HEK293 (cell line): ENCODE results near the gene PYGM.

Experiments used
- CTCF ChIA-PET: fragments of 350-600 bp; formaldehyde crosslinking; extraction: SDS; loops from one replicate; lab custom pipeline; 2021; ENCODE audit warnings: antibody characterized with exemption; lab: Yijun Ruan, JAX
- POLR2A ChIA-PET: fragments of 300-600 bp; formaldehyde crosslinking; extraction: SDS; loops from one replicate; lab custom pipeline; 2020; ENCODE audit warnings: antibody characterized with exemption, inconsistent platforms; lab: Yijun Ruan, JAX
- H3K27ac ChIP-seq: fragments of 200-500 bp; sonication (Bioruptor generic); 2 replicates; pipeline ENCODE4 v1.5.1; 2014; ENCODE audit warnings: low read depth, low read length, control low read depth, inconsistent platforms; ENCODE audit errors: extremely low read depth
- H3K36me3 ChIP-seq, 2 experiments: fragments of 200-500 bp in 1 of 2; sonication (Bioruptor generic) in 1 of 2; 1 replicate in 1 of 2; 2 replicates in 1 of 2; pipeline ENCODE4 v1.5.1; 2014 to 2017; ENCODE audit warnings: inconsistent platforms in 2 of 2, low read length in 2 of 2; ENCODE audit not compliant: control insufficient read depth in 2 of 2, insufficient read depth in 1 of 2
- H3K4me1 ChIP-seq: fragments of 200-500 bp; sonication (Bioruptor generic); 2 replicates; pipeline ENCODE4 v1.5.1; 2014; ENCODE audit warnings: mild to moderate bottlenecking, low read length, inconsistent platforms; ENCODE audit not compliant: control insufficient read depth, insufficient read depth
- H3K4me3 ChIP-seq: 2 replicates; pipeline ENCODE4 v1.5.1; 2011; ENCODE audit warnings: low read depth, mild to moderate bottlenecking, control low read depth, low read length, moderate library complexity
- H3K9me3 ChIP-seq: fragments of 200-500 bp; sonication (Bioruptor generic); 2 replicates; pipeline ENCODE4 v1.5.1; 2014; ENCODE audit warnings: low read depth, low read length, inconsistent platforms; ENCODE audit not compliant: control insufficient read depth, insufficient read depth
- FEZF1 ChIP-seq: fragments of 450-650 bp; formaldehyde crosslinking; IDR thresholded peaks from 2 replicates; pipeline ENCODE4 v1.5.1; 2016; ENCODE audit warnings: missing biosample characterization, missing genetic modification characterization
- ZBTB17 ChIP-seq: fragments of 450-650 bp; formaldehyde crosslinking; IDR thresholded peaks from 2 replicates; pipeline ENCODE4 v1.5.1; 2016; ENCODE audit warnings: missing biosample characterization, missing genetic modification characterization
- ZNF133 ChIP-seq: fragments of 450-650 bp; formaldehyde crosslinking; IDR thresholded peaks from 2 replicates; pipeline ENCODE4 v1.5.1; 2016; ENCODE audit warnings: missing biosample characterization, missing genetic modification characterization
- ZNF174 ChIP-seq: fragments of 450-650 bp; formaldehyde crosslinking; IDR thresholded peaks from 2 replicates; pipeline ENCODE4 v1.5.0; 2017; ENCODE audit warnings: missing biosample characterization, mild to moderate bottlenecking, missing genetic modification characterization
- ZNF311 ChIP-seq: fragments of 450-650 bp; formaldehyde crosslinking; IDR thresholded peaks from 2 replicates; pipeline ENCODE4 v1.5.1; 2017; ENCODE audit warnings: missing biosample characterization, missing genetic modification characterization, borderline replicate concordance
- ZNF48 ChIP-seq: fragments of 450-650 bp; formaldehyde crosslinking; IDR thresholded peaks from 2 replicates; pipeline ENCODE4 v1.5.1; 2016; ENCODE audit warnings: missing biosample characterization, missing genetic modification characterization
- ZNF514 ChIP-seq: fragments of 450-650 bp; formaldehyde crosslinking; IDR thresholded peaks from 2 replicates; pipeline ENCODE4 v1.5.1; 2016; ENCODE audit warnings: missing biosample characterization, missing genetic modification characterization
- ZNF596 ChIP-seq: fragments of 450-650 bp; IDR thresholded peaks from 2 replicates; pipeline ENCODE4 v1.5.0; 2018; ENCODE audit warnings: missing biosample characterization, mild to moderate bottlenecking, missing genetic modification characterization, moderate library complexity
- ZNF600 ChIP-seq: fragments of 450-650 bp; formaldehyde crosslinking; IDR thresholded peaks from 2 replicates; pipeline ENCODE4 v1.5.1; 2016; ENCODE audit warnings: missing biosample characterization, missing genetic modification characterization
- ZNF747 ChIP-seq: fragments of 450-650 bp; formaldehyde crosslinking; IDR thresholded peaks from 2 replicates; pipeline ENCODE4 v1.5.1; 2016; ENCODE audit warnings: missing biosample characterization, missing genetic modification characterization
- TF ChIP-seq, protein P1 (sequence below): fragments of 450-650 bp; formaldehyde crosslinking; IDR thresholded peaks from 2 replicates; pipeline ENCODE4 v1.5.1; 2016; ENCODE audit warnings: missing biosample characterization, missing genetic modification characterization
- TF ChIP-seq, protein P2 (sequence below): fragments of 450-650 bp; formaldehyde crosslinking; IDR thresholded peaks from 2 replicates; pipeline ENCODE4 v1.5.1; 2017; ENCODE audit warnings: missing biosample characterization, missing genetic modification characterization

The PYGM gene

DNA sequence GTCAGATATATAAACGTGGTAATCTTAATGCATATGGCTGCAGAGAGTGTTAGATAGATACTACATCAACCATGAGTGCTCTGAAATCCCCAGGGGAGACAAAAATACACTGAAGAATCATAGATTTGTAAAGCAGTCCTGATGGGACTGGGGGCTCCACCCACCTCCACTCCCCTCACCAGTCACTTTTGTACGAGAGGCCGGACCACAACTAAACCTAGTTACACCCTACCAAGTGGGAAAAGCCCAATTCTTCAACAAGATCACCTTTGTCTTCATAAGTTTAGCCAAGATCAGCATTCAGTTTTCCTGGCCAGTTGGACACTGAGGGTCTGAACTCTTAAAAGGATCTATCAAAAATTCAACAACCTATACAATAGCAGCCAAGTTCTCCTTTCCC lies 17.1 kb upstream of the PYGM start:
- peak overlapping the region; percentile 96 for H3K4me3 ChIP-seq
- ChIA-PET CTCF (interaction anchor here (0.6 to 2.8 kb wide), 4 partner anchors 9 to 54 kb away, joined by 3 to 13 read pairs (median 5); partner anchors contain the start of gene RASGRP2), POLR2A (interaction anchor here (0.6 to 2.0 kb wide), 3 partner anchors 13 to 369 kb away, joined by 3 to 16 read pairs (median 6); partner anchors contain the start of gene PYGM)
- TF ChIP-seq ZBTB17 (0 out of 2 replicates have a peak, but pooled peaks have one; percentile 23), ZNF48 (tag by site-specific recombination) (no peak)
- H3K36me3 ChIP-seq: peaks cover 37 to 61% of the 10 kb centered on the region in 2 experiments
- no peaks in the 10 kb centered on the region for H3K9me3 ChIP-seq
- H3K27ac ChIP-seq: no peak overlapping the region
- H3K4me1 ChIP-seq: no peaks in the 10 kb centered on the region

DNA sequence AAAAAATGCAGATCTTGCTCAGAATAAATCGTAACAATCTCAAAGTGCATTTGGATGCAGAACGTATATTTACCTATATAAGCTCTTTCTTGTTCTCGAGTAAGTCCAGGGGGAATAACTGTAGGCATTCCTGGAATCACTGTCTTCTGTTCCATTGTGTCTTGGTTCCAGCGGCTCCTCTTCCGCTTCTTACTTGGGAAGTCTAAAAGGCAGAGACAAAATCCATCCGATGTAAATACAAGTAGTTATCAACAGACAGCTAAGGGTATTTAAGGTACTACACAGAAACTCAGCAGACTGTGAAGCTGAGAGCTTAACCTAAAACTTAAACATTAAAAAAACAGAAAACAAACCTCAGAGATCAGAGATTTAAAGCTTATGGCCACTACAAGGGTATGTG lies 16.7 kb upstream of the PYGM start:
- Histone ChIP-seq H3K4me1 (no peaks in the 10 kb centered on the region), H3K9me3 (no peaks in the 10 kb centered on the region), H3K27ac (no peak overlapping the region), H3K36me3 (peaks cover 39 to 65% of the 10 kb centered on the region in 2 experiments), H3K4me3 (peak overlapping the region; percentile 96)
- no peak for TF ChIP-seq FEZF1 (tag by site-specific recombination)
- TF ChIP-seq, protein P1, sequence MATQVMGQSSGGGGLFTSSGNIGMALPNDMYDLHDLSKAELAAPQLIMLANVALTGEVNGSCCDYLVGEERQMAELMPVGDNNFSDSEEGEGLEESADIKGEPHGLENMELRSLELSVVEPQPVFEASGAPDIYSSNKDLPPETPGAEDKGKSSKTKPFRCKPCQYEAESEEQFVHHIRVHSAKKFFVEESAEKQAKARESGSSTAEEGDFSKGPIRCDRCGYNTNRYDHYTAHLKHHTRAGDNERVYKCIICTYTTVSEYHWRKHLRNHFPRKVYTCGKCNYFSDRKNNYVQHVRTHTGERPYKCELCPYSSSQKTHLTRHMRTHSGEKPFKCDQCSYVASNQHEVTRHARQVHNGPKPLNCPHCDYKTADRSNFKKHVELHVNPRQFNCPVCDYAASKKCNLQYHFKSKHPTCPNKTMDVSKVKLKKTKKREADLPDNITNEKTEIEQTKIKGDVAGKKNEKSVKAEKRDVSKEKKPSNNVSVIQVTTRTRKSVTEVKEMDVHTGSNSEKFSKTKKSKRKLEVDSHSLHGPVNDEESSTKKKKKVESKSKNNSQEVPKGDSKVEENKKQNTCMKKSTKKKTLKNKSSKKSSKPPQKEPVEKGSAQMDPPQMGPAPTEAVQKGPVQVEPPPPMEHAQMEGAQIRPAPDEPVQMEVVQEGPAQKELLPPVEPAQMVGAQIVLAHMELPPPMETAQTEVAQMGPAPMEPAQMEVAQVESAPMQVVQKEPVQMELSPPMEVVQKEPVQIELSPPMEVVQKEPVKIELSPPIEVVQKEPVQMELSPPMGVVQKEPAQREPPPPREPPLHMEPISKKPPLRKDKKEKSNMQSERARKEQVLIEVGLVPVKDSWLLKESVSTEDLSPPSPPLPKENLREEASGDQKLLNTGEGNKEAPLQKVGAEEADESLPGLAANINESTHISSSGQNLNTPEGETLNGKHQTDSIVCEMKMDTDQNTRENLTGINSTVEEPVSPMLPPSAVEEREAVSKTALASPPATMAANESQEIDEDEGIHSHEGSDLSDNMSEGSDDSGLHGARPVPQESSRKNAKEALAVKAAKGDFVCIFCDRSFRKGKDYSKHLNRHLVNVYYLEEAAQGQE (tag by site-specific recombination): no peak
- TF ChIP-seq ZNF747 (tag by site-specific recombination): no peak
- no peak for TF ChIP-seq ZNF174
- TF ChIP-seq ZNF600 (tag by site-specific recombination): no peak
- TF ChIP-seq ZNF133: no peak
- TF ChIP-seq, protein P2, sequence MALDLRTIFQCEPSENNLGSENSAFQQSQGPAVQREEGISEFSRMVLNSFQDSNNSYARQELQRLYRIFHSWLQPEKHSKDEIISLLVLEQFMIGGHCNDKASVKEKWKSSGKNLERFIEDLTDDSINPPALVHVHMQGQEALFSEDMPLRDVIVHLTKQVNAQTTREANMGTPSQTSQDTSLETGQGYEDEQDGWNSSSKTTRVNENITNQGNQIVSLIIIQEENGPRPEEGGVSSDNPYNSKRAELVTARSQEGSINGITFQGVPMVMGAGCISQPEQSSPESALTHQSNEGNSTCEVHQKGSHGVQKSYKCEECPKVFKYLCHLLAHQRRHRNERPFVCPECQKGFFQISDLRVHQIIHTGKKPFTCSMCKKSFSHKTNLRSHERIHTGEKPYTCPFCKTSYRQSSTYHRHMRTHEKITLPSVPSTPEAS: no peak
- no peak for TF ChIP-seq ZNF596 (tag by site-specific recombination)
- POLR2A ChIA-PET: interaction anchor here (0.6 to 2.0 kb wide), 3 partner anchors 12 to 369 kb away, joined by 3 to 16 read pairs (median 6); partner anchors contain the start of gene PYGM
- CTCF ChIA-PET: interaction anchor here (0.5 to 2.8 kb wide), 4 partner anchors 9 to 1596 kb away, joined by 3 to 13 read pairs (median 6); no protein-coding TSS in a partner anchor

DNA sequence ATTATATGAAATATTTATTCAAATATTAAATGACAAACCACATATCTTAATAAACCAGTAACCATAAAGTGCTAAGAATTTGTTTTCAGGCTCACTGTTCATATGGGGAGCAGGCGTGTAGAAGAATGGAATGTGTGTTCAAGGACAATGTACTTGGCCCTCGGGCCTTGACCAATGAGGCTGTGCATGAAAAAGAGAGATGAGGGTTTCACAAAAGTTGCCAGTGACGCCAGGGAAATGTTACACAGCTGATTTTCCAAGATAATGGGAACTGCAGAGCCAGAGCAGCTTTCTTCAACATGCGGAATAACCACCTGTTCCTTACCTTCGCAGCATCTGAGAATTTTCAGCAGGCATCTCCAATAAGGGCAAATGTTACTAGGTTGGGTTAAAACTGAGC lies 14.4 kb upstream of the PYGM start:
- Histone ChIP-seq H3K9me3 (no peaks in the 10 kb centered on the region), H3K27ac (no peak overlapping the region)
- TF ChIP-seq ZNF311 (tag by site-specific recombination) (no peak), ZNF514 (tag by site-specific recombination) (no peak)
- TF ChIP-seq, all 188 proteins: peak for 0
- H3K4me1 ChIP-seq: no peaks in the 10 kb centered on the region
- ChIA-PET POLR2A (interaction anchor here (1.8 kb wide), 1 partner anchor 8 kb away, joined by 5 read pairs; no protein-coding TSS in a partner anchor), CTCF (interaction anchor here (0.7 to 1.4 kb wide), 4 partner anchors 10 to 27 kb away, joined by 3 to 4 read pairs (median 3); partner anchors contain the start of gene PYGM)
- no peak overlapping the region for H3K4me3 ChIP-seq
- H3K36me3 ChIP-seq: peaks cover 39 to 84% of the 10 kb centered on the region in 2 experiments
